ENCODE measurements around the gene ERVV-1.

- no peak for TF ChIP-seq OSR2 (tag by site-specific recombination; IDR thresholded peaks at IDR 0.05)
- no peak for TF ChIP-seq AEBP2 (tag by site-specific recombination; IDR thresholded peaks at IDR 0.05; ENCODE audit: borderline replicate concordance)
- no peak for TF ChIP-seq CTCF (tag by site-specific recombination; IDR thresholded peaks at IDR 0.05)
- no peak for TF ChIP-seq ZBTB48 (tag by site-specific recombination; IDR thresholded peaks at IDR 0.05)
These were observed 15.7 kb upstream of the ERVV-1 start for GRCh38 chr19:52997975-52998374.

Measured in HEK293 (cell line).